K562 (cell line): ENCODE measurements around the gene SOS2. TPM values are rescaled to one million over a fixed set of nuclear protein-coding genes. Genes with fewer than 3 reads are reported as not detected.
A peak's percentile ranks its signal among the peaks of the same experiment; 100 is the strongest.

Experiments
- polyA plus RNA-seq, 8 experiments: library from polyadenylated mRNA; depleted of rRNA in 4 of 8; stranded (reverse) in 5 of 8; unstranded in 3 of 8; fragments of >200 nt; fragmentation: Nextera tagmentation in 2 of 8; fragmentation: Illumina TruSeq in 1 of 8; extraction: Ambion mirVana in 2 of 8; extraction: Trizol in 1 of 8; gene quantifications; 2 replicates each; pipeline versions ENCODE4 v1.2.1 to v1.2.3, GENCODE V29; 2011 to 2014; ENCODE audit warnings: inconsistent platforms in 1 of 8, missing spikeins in 1 of 8
- total RNA-seq, 7 experiments: library from RNA; depleted of rRNA in 6 of 7; stranded (reverse); fragments of >200 nt in 6 of 7; fragmentation: Illumina TruSeq in 2 of 7; extraction: Trizol in 2 of 7; gene quantifications; 2 replicates each; pipeline versions ENCODE4 v1.2.1 to v1.2.3, GENCODE V29; 2011 to 2021; ENCODE audit warnings: low replicate concordance in 1 of 7
- TF ChIP-seq, protein P1 (sequence below), 2 experiments: fragments of 450-650 bp in 1 of 2; sonication (generic) in 1 of 2; formaldehyde crosslinking in 1 of 2; IDR thresholded peaks; 2 replicates each; pipeline versions ENCODE4 v1.7.1 to v1.9.0; 2016 to 2022; ENCODE audit warnings: inconsistent platforms in 1 of 2, mild to moderate bottlenecking in 1 of 2, missing genetic modification reagents in 1 of 2

SOS2 gene
- total and polyA plus RNA-seq, 9 of the 15 experiments (the other 6 are each of a cell fraction or from before 2014, with no cell fraction given), result 2.2 to 13.1 (median 10.5) TPM

DNA sequence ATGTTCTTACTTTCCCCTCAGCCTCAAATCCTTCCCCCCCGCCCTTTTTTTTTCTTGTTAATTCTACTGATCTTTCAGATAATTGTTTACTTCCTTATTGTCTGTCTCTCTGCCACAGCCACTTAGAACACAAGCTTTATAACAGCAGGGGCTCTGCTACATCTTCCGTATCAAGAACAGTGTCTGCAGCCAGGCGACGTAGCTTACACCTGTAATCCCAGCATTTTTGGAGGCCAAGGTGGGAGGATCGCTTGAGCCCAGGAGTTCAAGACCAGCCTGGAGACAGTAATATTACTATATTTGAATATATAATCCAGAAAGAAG is 5.4 kb downstream of the SOS2 start (continued):
- TF ChIP-seq, protein P1, sequence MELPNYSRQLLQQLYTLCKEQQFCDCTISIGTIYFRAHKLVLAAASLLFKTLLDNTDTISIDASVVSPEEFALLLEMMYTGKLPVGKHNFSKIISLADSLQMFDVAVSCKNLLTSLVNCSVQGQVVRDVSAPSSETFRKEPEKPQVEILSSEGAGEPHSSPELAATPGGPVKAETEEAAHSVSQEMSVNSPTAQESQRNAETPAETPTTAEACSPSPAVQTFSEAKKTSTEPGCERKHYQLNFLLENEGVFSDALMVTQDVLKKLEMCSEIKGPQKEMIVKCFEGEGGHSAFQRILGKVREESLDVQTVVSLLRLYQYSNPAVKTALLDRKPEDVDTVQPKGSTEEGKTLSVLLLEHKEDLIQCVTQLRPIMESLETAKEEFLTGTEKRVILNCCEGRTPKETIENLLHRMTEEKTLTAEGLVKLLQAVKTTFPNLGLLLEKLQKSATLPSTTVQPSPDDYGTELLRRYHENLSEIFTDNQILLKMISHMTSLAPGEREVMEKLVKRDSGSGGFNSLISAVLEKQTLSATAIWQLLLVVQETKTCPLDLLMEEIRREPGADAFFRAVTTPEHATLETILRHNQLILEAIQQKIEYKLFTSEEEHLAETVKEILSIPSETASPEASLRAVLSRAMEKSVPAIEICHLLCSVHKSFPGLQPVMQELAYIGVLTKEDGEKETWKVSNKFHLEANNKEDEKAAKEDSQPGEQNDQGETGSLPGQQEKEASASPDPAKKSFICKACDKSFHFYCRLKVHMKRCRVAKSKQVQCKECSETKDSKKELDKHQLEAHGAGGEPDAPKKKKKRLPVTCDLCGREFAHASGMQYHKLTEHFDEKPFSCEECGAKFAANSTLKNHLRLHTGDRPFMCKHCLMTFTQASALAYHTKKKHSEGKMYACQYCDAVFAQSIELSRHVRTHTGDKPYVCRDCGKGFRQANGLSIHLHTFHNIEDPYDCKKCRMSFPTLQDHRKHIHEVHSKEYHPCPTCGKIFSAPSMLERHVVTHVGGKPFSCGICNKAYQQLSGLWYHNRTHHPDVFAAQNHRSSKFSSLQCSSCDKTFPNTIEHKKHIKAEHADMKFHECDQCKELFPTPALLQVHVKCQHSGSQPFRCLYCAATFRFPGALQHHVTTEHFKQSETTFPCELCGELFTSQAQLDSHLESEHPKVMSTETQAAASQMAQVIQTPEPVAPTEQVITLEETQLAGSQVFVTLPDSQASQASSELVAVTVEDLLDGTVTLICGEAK (IDR thresholded peaks at IDR 0.05), result peak; percentile 59
- TF ChIP-seq, protein P1 (CRISPR knock-in tag; IDR thresholded peaks at IDR 0.05), result no peak
